ENCODE results near the gene TMEM150B.

- no peak for TF ChIP-seq RFX5 (IDR thresholded peaks at IDR 0.05; ENCODE audit: low read depth, low read length)
- TF ChIP-seq HLTF (IDR thresholded peaks at IDR 0.05), result no peak
- TF ChIP-seq SUPT5H (IDR thresholded peaks at IDR 0.05), result no peak
- TF ChIP-seq POLR2A (conservative IDR thresholded peaks at IDR 0.05), result no peak
- no peak for TF ChIP-seq EZH2 (IDR thresholded peaks at IDR 0.05; ENCODE audit: borderline replicate concordance, low read depth, low read length)
- no peak for TF ChIP-seq HDAC1 (IDR thresholded peaks at IDR 0.05)
- no peak for TF ChIP-seq E2F3 (CRISPR knock-in tag; IDR thresholded peaks at IDR 0.05)
Measured at GRCh38 chr19:55365245-55365644, 40.1 kb upstream of the TMEM150B start.

Measured in K562 (cell line).